GM21526 (cell line): Measurements from ENCODE around the gene TNRC18.
"Not testable (repeated sequence)": the region's sequence is repeated elsewhere in the genome, so short reads cannot be mapped to it uniquely, and the experiment has no call there.

Experiments used
- ATAC-seq: cut with Tn5 transposase; IDR thresholded peaks from one replicate; pipeline ENCODE4 v1.9.1; 2021; ENCODE audit warnings: moderate library complexity; ENCODE audit not compliant: unreplicated experiment, low FRiP score

The TNRC18 gene, protein sequence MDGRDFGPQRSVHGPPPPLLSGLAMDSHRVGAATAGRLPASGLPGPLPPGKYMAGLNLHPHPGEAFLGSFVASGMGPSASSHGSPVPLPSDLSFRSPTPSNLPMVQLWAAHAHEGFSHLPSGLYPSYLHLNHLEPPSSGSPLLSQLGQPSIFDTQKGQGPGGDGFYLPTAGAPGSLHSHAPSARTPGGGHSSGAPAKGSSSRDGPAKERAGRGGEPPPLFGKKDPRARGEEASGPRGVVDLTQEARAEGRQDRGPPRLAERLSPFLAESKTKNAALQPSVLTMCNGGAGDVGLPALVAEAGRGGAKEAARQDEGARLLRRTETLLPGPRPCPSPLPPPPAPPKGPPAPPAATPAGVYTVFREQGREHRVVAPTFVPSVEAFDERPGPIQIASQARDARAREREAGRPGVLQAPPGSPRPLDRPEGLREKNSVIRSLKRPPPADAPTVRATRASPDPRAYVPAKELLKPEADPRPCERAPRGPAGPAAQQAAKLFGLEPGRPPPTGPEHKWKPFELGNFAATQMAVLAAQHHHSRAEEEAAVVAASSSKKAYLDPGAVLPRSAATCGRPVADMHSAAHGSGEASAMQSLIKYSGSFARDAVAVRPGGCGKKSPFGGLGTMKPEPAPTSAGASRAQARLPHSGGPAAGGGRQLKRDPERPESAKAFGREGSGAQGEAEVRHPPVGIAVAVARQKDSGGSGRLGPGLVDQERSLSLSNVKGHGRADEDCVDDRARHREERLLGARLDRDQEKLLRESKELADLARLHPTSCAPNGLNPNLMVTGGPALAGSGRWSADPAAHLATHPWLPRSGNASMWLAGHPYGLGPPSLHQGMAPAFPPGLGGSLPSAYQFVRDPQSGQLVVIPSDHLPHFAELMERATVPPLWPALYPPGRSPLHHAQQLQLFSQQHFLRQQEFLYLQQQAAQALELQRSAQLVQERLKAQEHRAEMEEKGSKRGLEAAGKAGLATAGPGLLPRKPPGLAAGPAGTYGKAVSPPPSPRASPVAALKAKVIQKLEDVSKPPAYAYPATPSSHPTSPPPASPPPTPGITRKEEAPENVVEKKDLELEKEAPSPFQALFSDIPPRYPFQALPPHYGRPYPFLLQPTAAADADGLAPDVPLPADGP (N-terminal part only)

DNA sequence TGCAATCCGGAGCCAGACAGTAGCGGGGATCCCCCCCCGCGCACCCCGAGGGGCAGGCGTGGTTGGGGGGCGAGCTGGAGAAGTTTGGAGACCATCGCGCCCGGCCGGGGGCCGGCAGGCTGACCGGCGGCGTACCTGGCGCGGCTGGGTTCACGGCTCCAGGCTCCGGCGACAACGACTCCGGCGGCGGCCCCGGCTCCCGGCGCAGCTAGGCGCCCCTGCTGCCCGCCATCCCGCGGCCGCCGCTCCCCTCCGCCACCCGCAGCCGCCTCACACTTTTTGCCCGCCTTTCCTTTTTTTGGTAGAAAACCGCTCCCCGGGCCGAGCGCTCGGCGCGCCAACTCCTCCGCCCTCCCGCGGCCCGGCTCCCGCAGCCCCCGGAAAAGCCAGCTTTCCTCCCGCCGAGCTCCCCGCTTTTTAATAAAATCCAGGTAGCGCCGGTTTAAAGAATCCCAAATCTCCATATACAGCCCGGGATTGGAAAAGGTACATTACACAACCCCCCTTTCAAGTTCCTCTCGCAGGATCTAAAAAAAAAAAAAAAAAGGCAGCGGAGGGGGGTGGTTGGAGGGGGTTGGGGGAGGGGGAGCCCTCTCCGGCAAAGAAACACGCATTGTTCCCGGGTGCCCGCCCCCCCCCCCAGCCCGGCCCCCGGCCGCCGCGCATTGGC lies at the start of gene TNRC18:
TNRC18 (minus strand) TSS at position 529 of the 670 bp plus-strand sequence. CDS start 2,588 bp downstream, outside the sequence.
- ATAC-seq, result no peak

DNA sequence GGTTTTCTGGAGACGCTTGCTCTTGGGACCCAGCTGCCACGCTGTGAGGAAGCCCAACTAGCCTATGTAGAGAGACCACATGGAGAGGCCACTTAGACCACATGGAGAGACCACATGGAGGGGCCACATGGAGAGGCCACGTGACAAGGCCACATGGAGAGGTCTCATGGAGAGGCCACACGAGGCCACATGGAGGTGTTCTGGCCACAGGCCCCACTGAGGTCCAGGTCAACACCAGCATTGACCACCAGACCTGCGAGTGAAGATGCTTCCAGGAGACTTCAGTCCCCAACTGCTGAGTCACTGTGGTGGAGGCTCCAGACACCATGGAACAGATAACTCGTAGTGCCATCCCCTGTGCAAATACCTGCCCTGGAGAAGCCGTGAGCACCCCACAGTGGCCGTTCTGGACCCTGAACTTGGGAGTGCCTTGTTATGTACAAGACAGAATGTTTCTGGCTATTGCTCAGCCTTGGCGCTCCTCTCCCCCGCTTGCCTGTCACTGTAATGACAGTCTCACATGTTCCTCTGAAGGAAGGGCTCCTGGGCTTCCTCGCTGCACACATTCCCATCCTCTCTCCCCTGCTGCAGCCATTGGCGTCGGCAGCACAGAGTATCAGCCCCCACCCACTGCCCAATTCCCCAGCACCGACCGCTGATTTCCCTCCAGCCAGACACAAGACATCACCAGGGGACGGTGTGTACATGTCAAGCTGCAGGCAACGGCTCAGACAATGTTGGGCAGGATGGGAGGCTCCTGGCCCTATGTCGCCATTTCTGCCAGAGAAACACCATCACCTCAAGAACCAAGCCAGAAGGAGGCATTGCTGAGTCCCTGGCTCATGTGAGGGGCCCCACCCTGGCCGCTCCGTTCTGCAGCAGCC lies 49.0 kb upstream of the TNRC18 start:
- no peak for ATAC-seq

DNA sequence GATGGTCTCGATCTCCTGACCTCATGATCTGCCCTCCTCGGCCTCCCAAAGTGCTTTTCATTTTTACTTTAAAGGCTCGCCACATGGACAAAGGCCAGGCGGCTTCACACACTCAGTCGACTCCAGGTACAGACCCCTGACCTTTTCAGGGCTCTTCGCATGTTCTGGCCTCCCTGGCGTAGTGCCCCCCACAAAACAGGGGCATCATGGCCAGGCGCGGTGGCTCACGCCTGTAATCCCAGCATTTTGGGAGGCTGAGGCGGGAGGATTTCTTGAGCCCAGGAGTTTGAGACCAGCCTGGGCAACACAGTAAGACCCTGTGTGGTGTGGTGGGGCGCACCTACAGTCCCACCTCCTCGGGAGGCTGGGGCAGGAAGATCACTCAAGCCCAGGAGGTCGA lies 48.0 kb upstream of the TNRC18 start:
- not testable (repeated sequence) for ATAC-seq

DNA sequence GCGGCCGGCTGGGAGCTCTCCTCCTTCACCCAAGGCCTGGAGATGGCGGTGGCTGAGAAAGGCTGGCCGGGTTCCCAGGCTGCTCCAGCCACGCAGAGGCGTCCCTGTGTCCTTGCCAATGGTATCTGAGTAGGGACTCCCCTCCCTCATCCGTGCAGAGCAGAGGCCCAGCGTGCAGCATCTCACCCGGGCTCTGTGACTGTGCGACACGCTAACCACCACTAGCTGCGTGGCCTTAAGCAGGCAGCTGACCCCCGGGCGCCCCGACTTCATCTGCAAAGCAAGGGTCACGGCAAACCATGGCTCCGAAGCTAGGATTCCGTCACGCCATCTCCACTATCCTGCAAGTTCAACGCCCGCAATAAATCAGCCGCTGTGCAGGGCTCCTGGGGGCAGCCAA lies 47.2 kb upstream of the TNRC18 start:
- ATAC-seq, result no peak

DNA sequence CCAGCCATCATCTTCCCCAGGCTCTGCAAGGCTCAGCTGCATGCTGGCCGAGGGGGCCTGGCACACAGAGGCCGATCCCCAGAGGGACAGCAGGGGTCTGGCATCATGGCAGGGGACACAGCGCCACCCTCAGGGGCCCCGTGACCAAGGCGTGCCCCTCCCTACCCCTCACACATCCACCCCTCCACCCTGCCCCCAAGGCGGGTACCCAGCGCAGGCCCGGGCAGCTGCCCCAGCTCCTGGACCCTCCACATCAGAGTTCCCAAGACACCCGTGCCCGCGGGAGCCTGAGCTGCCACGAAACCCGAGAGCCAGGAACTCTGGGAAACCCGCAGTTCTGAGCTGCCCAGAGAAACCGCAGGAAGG lies 46.5 kb upstream of the TNRC18 start:
- no peak for ATAC-seq

DNA sequence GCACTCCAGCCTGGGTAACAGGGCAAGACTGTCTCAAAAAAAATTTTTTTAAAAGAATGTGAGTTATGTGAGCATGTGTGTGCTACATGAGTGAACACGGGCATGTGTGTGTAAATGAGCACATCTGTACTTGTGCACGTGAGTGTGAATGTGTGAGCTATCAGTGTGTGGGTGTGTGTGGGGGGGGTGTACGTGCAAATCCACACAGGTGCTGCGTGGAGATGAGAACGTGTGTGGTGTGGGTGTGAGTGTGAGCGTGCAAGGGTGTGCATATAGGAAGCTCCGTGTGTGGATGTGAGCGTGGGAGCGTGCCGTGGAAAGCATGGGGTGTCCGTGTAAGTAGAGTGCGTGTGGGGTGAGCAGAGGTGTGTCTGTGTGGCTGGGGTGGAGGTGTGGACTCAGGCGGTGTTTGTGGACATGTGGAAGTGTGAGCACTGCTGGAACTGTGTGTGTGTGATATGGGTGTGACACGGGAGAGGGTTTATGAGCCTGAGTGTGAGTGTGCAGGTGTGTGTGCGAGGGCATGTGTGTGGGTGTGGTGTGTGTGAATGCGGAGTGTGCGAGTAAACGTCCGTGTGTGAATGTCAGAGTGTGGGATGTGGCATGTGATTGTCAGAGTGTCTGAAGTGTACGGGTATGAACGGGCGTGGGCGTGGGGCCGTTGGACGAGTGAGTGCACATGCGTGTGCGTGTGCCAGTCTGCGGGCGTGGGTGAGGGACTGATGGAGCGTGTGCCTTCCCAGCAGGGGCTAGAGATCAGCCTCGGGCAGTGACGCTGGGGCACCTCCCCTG lies 45.9 kb upstream of the TNRC18 start:
- ATAC-seq, result no peak

DNA sequence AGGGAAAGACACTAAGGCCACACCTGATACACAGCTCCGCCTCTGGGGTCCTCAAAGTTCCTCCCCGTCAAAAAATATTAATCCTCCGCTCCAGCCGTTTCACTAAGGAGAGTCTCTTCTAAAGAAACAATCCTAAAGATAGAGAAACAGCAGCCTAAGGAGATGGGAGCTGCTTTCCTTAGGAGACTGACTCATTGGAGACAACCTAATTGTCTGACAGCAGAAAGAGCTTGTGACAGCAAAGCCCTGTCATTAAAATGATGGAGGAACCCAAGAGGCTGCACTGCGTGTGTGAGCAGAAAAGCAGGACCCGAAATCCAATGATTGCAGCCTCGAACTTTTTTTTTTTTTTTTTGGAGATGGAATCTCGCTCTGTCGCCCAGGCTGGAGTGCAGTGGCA lies 44.0 kb upstream of the TNRC18 start:
- ATAC-seq, result no peak

DNA sequence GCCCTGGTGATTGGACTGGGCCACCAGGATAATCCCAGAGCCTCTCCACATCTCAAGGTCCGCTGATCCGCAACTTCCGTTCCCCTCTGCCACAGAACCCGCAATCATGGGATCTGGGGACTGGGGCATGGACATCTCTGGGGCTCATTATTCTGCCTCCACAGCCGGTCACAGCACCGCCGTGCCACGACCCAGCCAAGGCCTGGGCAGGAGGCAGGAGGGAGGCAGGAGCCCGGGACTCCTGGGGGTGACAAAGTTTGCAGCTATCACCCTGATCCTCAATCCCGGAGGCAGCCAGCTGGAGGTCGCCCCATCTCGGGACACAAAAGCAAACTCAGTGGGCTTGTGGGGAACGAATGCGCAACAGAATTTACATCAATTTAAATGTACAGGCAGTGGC lies 42.9 kb upstream of the TNRC18 start:
- ATAC-seq, result no peak

DNA sequence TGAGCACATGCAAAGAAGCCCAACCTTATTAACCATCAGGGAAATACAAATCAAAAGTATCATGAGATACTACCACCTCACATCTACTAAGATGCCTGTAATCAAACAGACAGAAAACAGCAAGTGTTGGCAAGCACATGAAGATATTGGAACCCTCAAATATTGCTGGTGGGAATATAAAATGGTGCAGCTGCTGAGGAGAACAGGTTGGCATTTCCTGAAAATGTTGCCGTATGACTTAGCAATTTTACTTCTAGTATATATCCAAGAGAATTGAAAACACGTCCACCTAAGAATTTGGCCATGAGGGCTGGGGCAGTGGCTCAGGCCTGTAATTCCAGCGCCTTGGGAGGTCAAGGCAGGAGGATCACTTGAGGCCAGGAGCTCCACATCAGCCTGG lies 39.4 kb upstream of the TNRC18 start:
- ATAC-seq, result no peak

DNA sequence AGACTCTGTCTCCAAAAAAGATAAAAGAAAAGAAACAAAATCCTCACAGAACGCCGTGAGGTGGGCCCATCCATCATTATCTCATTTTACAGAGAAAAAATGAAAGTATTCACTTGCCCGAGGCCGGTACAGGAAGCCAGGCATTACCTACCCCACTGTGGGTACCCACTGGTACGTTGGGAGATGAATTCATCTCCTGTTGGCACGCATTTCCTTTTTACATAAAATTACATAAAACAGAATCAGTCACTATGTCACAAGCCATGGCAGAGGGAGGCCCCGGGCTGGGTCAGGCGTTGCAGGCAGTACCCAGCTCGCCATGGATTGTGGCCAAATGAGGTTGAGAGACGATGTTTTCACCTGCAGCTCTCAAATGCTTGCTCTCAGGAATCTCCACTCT lies 38.6 kb upstream of the TNRC18 start:
- no peak for ATAC-seq

DNA sequence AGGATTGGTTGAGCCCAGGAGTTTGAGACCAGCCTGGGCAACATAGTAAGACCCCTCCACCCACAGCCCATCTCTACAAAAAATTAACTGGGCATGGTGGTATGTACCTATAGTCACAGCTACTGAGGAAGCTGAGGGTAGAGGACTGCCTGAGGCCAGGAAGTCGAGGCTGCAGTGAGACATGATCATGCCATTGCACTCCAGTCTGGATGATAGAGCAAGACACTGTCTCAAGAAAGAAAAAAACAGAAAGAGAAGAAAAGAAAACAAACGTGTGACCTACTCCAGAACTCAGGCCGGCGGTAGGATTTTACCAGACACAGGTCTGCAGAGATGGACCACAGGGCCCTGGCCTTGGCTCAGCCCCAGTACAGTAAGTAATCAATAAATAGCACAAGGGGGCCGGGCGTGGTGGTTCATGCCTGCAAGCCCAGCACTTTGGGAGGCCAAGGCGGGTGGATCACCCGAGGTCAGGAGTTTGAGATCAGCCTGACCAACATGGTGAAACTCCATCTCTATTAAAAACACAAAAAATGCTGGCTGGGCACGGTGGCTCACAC lies 35.4 kb upstream of the TNRC18 start:
- no peak for ATAC-seq

DNA sequence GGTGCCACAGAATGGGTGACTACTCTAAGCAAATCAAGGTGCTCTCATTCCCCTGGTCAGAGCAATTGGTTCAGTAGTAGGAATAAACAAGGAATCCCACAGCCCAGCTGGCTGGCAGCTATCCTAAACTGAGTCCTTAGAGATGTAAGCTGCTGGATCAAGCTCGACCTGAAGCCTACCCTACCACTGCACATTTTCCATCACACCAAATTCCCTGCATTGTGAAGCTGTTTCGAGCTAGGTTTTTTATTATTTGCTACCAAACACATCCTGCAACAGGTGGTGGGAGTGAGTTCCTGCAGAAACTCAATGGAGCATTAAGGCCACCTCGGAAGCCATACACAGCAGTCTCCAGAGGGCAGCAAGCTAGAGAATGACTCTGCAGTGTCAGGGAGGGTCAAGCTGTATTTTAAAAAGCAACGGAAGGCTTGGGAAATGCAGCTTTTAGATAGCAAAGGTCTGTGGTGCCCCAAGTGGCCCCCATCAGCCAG lies 33.7 kb upstream of the TNRC18 start:
- ATAC-seq, result no peak

DNA sequence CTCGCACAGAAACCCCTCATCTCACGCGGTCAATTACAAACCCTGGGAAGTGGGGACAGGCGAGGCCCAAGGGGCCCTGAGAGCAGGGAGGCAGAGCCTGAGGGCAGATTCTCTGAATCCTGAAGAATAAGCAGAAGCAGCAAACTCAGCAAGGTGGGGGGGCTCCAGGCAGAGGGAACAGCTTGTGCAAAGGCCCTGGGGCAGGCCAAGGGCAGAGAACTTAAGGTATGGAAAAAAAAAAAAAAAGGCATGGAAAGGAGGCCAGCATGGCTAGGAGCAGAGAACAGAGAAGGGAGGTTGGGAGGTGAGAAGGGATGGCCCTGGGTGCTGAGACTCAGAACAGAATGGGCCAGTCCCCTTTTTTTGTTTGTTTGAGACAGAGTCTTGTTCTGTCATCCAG lies 32.8 kb upstream of the TNRC18 start:
- ATAC-seq, result no peak

DNA sequence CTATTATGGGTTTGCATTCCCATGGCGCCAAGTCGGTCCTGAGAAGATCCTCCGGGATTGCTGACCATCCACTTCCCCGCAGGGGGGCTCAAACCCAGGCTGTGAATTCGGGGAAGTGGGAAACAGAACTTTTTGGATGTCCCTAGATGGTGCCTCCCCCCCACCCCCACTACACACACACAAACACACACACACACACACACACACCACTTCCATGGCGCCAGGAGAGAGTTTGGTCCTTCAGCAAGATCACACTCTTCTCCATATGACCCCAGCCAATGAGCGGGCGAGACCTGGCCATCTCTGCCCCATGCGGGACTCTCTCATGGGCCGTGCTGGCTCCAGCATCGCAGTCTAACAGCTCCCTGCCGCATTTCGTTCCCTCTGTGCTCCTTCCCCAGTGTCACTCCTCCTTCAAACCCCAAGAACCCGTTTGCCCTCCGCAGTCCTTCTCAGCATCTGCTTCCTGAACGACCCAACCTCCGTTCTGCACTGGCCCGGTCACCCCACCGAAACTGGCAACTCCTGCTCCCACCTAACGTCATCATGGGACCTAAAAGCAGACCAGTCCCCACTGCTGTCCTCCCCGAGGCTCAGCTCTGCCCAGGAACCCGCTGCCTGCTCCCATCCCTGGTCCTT lies 32.1 kb upstream of the TNRC18 start:
- no peak for ATAC-seq

DNA sequence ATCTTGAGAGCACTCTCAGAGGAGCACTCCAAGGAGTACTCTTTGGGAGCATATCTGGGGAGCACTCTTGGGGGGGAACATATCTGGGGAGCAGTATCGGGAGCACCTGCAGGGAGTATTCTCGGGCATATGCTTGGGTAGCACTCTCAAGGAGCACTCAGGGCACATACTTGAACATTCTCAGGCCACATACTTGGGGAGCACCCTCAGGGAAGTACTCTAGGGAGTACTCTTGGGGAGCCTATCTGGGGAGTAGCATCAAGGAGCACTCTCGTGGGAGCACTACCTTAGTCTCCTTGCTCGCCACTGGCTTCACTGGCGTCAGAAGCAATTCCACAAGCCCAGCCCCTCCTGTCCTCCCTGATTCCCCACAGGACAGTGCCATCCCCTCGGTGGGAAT lies 31.5 kb upstream of the TNRC18 start:
- no peak for ATAC-seq

DNA sequence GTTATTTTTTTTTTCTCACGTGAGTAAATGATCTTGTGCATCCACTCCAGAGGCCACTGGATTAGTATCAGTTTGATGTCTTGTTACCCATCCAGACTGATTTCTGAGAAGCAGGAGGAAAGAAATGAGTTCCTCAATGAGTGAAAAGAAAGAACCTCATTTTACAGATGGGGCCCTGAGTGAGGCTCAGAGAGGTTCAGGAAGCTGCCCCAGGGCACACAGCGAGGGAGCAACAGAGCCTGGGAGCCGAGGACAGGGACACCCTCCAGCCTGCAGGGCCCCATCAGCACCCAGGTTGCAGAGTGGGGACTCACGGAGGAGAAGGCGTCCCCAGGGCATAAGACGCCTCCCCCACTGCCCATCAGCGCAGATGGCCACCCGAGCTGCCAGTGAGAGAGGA lies 30.9 kb upstream of the TNRC18 start:
- ATAC-seq, result no peak

DNA sequence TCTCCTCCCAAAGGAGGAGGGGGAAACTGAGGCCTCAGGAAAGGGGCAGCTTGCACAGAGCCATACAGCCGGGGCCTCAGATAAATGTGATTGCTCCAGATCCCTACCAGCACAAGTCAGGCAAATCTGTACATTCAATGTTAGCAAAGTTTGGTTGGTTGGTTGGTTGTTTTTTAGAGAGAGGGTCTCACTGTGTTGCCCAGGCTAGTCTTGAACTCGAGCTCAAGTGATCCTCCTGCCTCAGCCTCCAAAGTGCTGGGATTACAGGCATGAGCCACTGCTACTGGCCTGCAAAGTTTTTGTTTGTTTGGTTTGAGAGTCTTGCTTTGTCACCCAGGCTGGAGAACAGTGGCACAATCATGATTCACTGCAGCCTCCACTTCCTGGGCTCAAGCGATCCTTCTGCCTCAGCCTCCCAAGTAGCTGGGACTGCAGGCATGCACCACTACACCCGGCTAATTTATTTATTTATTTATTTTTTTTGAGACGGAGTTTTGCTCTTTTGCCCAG lies 30.0 kb upstream of the TNRC18 start:
- no peak for ATAC-seq
